NB4 (cell line): ENCODE measurements around the gene CCNB2.

Experiments used
- POLR2A ChIP-seq: IDR thresholded peaks from 2 replicates; pipeline ENCODE4 v1.6.1; 2011; ENCODE audit warnings: mild to moderate bottlenecking; ENCODE audit not compliant: insufficient read length; ENCODE audit errors: extremely low read depth
- TF ChIP-seq, protein P1 (sequence below): IDR thresholded peaks from 2 replicates; pipeline ENCODE4 v1.6.1; 2011; ENCODE audit warnings: low read depth, low read length
- TF ChIP-seq, protein P2 (sequence below): IDR thresholded peaks from one replicate; pipeline ENCODE4 v1.5.1; 2012; ENCODE audit warnings: low read depth, low read length

GRCh38 chr15:59105854-59106253 lies 908 bp downstream of the CCNB2 start:
- TF ChIP-seq, protein P1, sequence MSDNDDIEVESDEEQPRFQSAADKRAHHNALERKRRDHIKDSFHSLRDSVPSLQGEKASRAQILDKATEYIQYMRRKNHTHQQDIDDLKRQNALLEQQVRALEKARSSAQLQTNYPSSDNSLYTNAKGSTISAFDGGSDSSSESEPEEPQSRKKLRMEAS: no peak
- TF ChIP-seq, protein P2, sequence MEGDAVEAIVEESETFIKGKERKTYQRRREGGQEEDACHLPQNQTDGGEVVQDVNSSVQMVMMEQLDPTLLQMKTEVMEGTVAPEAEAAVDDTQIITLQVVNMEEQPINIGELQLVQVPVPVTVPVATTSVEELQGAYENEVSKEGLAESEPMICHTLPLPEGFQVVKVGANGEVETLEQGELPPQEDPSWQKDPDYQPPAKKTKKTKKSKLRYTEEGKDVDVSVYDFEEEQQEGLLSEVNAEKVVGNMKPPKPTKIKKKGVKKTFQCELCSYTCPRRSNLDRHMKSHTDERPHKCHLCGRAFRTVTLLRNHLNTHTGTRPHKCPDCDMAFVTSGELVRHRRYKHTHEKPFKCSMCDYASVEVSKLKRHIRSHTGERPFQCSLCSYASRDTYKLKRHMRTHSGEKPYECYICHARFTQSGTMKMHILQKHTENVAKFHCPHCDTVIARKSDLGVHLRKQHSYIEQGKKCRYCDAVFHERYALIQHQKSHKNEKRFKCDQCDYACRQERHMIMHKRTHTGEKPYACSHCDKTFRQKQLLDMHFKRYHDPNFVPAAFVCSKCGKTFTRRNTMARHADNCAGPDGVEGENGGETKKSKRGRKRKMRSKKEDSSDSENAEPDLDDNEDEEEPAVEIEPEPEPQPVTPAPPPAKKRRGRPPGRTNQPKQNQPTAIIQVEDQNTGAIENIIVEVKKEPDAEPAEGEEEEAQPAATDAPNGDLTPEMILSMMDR: no peak
- no peak for TF ChIP-seq POLR2A
